CD4-positive, alpha-beta T cell treated with Interleukin-2 at 100 ng/mL for 4 hours (primary cell): Measurements from ENCODE around the gene KIR3DL3.
"Not testable (repeated sequence)": the region's sequence is repeated elsewhere in the genome, so short reads cannot be mapped to it uniquely, and the experiment has no call there.

ENCODE experiments used
- DNase-seq: peaks from one replicate; pipeline ENCODE4 v3.0.0-alpha.2; 2020; ENCODE audit warnings: low spot score

Gene KIR3DL3

GRCh38 chr19:54731191-54731590 lies 6.9 kb downstream of the KIR3DL3 start:
- DNase-seq: no peak

GRCh38 chr19:54738306-54738705 lies 14.1 kb downstream of the KIR3DL3 start, which contains the start of gene KIR2DL3:
KIR2DL3 (plus strand) TSS chr19:54738513; CDS start chr19:54738546, 33 bp downstream.
- not testable (repeated sequence) for DNase-seq

- DNase-seq: no peak
These were observed 14.5 kb downstream of the KIR3DL3 start for GRCh38 chr19:54738715-54739114.

GRCh38 chr19:54739587-54740497 lies 15.6 kb downstream of the KIR3DL3 start:
- DNase-seq: no peak

GRCh38 chr19:54741950-54742349 lies 17.7 kb downstream of the KIR3DL3 start:
- DNase-seq: not testable (repeated sequence)

GRCh38 chr19:54744080-54744479 lies 19.8 kb downstream of the KIR3DL3 start:
- DNase-seq: not testable (repeated sequence)

GRCh38 chr19:54747614-54748322 lies 23.5 kb downstream of the KIR3DL3 start:
- DNase-seq: not testable (repeated sequence)

- not testable (repeated sequence) for DNase-seq
These were observed 26.0 kb downstream of the KIR3DL3 start for GRCh38 chr19:54750276-54750675.

GRCh38 chr19:54756204-54757110 lies 32.2 kb downstream of the KIR3DL3 start:
- DNase-seq: not testable (repeated sequence)

- not testable (repeated sequence) for DNase-seq
These were observed 34.3 kb downstream of the KIR3DL3 start for GRCh38 chr19:54758577-54758976.

- not testable (repeated sequence) for DNase-seq
These were observed 40.0 kb downstream of the KIR3DL3 start for GRCh38 chr19:54764219-54764618.

- DNase-seq: not testable (repeated sequence)
These were observed 42.2 kb downstream of the KIR3DL3 start for GRCh38 chr19:54766464-54766863.

- not testable (repeated sequence) for DNase-seq
These were observed 45.4 kb downstream of the KIR3DL3 start, which contains the start of gene KIR2DL1 for GRCh38 chr19:54769646-54770045. KIR2DL1 (plus strand) TSS chr19:54769793; CDS start chr19:54769851, 58 bp downstream.

- DNase-seq: not testable (repeated sequence)
These were observed 46.3 kb downstream of the KIR3DL3 start for GRCh38 chr19:54770511-54770910.

GRCh38 chr19:54771018-54771960 lies 47.0 kb downstream of the KIR3DL3 start:
- not testable (repeated sequence) for DNase-seq

GRCh38 chr19:54772666-54773065 lies 48.4 kb downstream of the KIR3DL3 start:
- not testable (repeated sequence) for DNase-seq

- DNase-seq: not testable (repeated sequence)
These were observed 51.0 kb downstream of the KIR3DL3 start for GRCh38 chr19:54775095-54775815.

- not testable (repeated sequence) for DNase-seq
These were observed 51.6 kb downstream of the KIR3DL3 start for GRCh38 chr19:54775830-54776229.

GRCh38 chr19:54777851-54778250 lies 53.6 kb downstream of the KIR3DL3 start:
- not testable (repeated sequence) for DNase-seq

GRCh38 chr19:54778896-54779295 lies 54.7 kb downstream of the KIR3DL3 start:
- DNase-seq: not testable (repeated sequence)
